ENCODE measurements around the gene OVOL3.

Gene OVOL3

GRCh38 chr19:36108684-36109083 lies 2.3 kb upstream of the OVOL3 start:
- no peaks in the 10 kb centered on the region for H3K9me3 ChIP-seq
- no peak overlapping the region for H3K4me3 ChIP-seq (ENCODE audit: low read depth in 1 of 2, low read length in 1 of 2)
- no peak overlapping the region for H3K27ac ChIP-seq
- H3K27me3 ChIP-seq: no peaks in the 10 kb centered on the region
- peaks cover 36% of the 10 kb centered on the region for H3K36me3 ChIP-seq
- no peak for TF ChIP-seq CTCF (IDR thresholded peaks at IDR 0.05)
- peaks cover 2 to 13% of the 10 kb centered on the region in 2 experiments for H3K4me1 ChIP-seq (ENCODE audit: control insufficient read depth in 1 of 2, insufficient read depth in 1 of 2, low read depth in 1 of 2, low read length in 1 of 2)

GRCh38 chr19:36111200-36111539 lies 227 bp downstream of the OVOL3 start:
- no peak overlapping the region for H3K4me3 ChIP-seq (ENCODE audit: low read depth in 1 of 2, low read length in 1 of 2)
- H3K9me3 ChIP-seq: no peaks in the 10 kb centered on the region
- TF ChIP-seq CTCF (IDR thresholded peaks at IDR 0.05): no peak
- H3K36me3 ChIP-seq: peaks cover 14% of the 10 kb centered on the region
- H3K27me3 ChIP-seq: no peaks in the 10 kb centered on the region
- no peak overlapping the region for H3K27ac ChIP-seq
- peaks cover 24 to 27% of the 10 kb centered on the region in 2 experiments for H3K4me1 ChIP-seq (ENCODE audit: control insufficient read depth in 1 of 2, insufficient read depth in 1 of 2, low read depth in 1 of 2, low read length in 1 of 2)

GRCh38 chr19:36112678-36113077 lies 1.7 kb downstream of the OVOL3 start:
- H3K27ac ChIP-seq: no peak overlapping the region
- H3K9me3 ChIP-seq: no peaks in the 10 kb centered on the region
- no peak for TF ChIP-seq CTCF (IDR thresholded peaks at IDR 0.05)
- H3K36me3 ChIP-seq: peaks cover 21% of the 10 kb centered on the region
- no peaks in the 10 kb centered on the region for H3K27me3 ChIP-seq
- no peak overlapping the region for H3K4me3 ChIP-seq (ENCODE audit: low read depth in 1 of 2, low read length in 1 of 2)
- H3K4me1 ChIP-seq (ENCODE audit: control insufficient read depth in 1 of 2, insufficient read depth in 1 of 2, low read depth in 1 of 2, low read length in 1 of 2): peaks cover 27 to 32% of the 10 kb centered on the region in 2 experiments

GRCh38 chr19:36113425-36113824 lies 2.5 kb downstream of the OVOL3 start:
- Histone ChIP-seq H3K4me1 (ENCODE audit: control insufficient read depth in 1 of 2, insufficient read depth in 1 of 2, low read depth in 1 of 2, low read length in 1 of 2) (peaks cover 27 to 32% of the 10 kb centered on the region in 2 experiments), H3K36me3 (peaks cover 28% of the 10 kb centered on the region), H3K9me3 (no peaks in the 10 kb centered on the region), H3K4me3 (ENCODE audit: low read depth in 1 of 2, low read length in 1 of 2) (no peak overlapping the region), H3K27ac (no peak overlapping the region), H3K27me3 (no peaks in the 10 kb centered on the region)
- TF ChIP-seq CTCF (IDR thresholded peaks at IDR 0.05): no peak

GRCh38 chr19:36113894-36114720 lies 3.2 kb downstream of the OVOL3 start:
- H3K4me3 ChIP-seq (ENCODE audit: low read depth in 1 of 2, low read length in 1 of 2): peak overlapping the region; percentile 89 to 93
- peaks cover 35% of the 10 kb centered on the region for H3K36me3 ChIP-seq
- H3K27me3 ChIP-seq: no peaks in the 10 kb centered on the region
- TF ChIP-seq CTCF (IDR thresholded peaks at IDR 0.05): no peak
- no peaks in the 10 kb centered on the region for H3K9me3 ChIP-seq
- H3K4me1 ChIP-seq (ENCODE audit: control insufficient read depth in 1 of 2, insufficient read depth in 1 of 2, low read depth in 1 of 2, low read length in 1 of 2): peaks cover 27 to 32% of the 10 kb centered on the region in 2 experiments
- peak overlapping the region; percentile 81 for H3K27ac ChIP-seq
